Limb (tissue), 2 donors: Measurements from ENCODE around the gene BTD.

Experiments
- DNase-seq, 2 donors: peaks; one replicate each; pipeline ENCODE4 v3.0.0-alpha.2; 2016; ENCODE audit errors: extremely low spot score in 2 of 2

Gene BTD

GRCh38 chr3:15636028-15636709 lies 34.6 kb downstream of the BTD start:
- no peak for DNase-seq

- no peak for DNase-seq
Observed at GRCh38 chr3:15637131-15637951, 35.8 kb downstream of the BTD start.

- DNase-seq = no peak
Observed at GRCh38 chr3:15638193-15638890, 36.8 kb downstream of the BTD start.

GRCh38 chr3:15638891-15639262 lies 37.3 kb downstream of the BTD start:
- no peak for DNase-seq

GRCh38 chr3:15645246-15645645 lies 43.7 kb downstream of the BTD start:
- DNase-seq = no peak

GRCh38 chr3:15645740-15646501 lies 44.4 kb downstream of the BTD start:
- DNase-seq = peak; percentile 73 to 74

- DNase-seq = peak in 1 of 2 donors; percentile 56
Observed at GRCh38 chr3:15646851-15647511, 45.4 kb downstream of the BTD start.

GRCh38 chr3:15647611-15648167 lies 46.1 kb downstream of the BTD start:
- peak in 1 of 2 donors; percentile 42 for DNase-seq

GRCh38 chr3:15649341-15649740 lies 47.8 kb downstream of the BTD start:
- no peak for DNase-seq

- no peak for DNase-seq
Observed at GRCh38 chr3:15649858-15650257, 48.3 kb downstream of the BTD start.

- no peak for DNase-seq
Observed at GRCh38 chr3:15651396-15651795, 49.9 kb downstream of the BTD start.

GRCh38 chr3:15653321-15653720 lies 51.8 kb downstream of the BTD start:
- DNase-seq = no peak

- no peak for DNase-seq
Observed at GRCh38 chr3:15654127-15654526, 52.6 kb downstream of the BTD start.

- DNase-seq = no peak
Observed at GRCh38 chr3:15654891-15655290, 53.3 kb downstream of the BTD start.

GRCh38 chr3:15656342-15656741 lies 54.8 kb downstream of the BTD start:
- DNase-seq = no peak

- DNase-seq = no peak
Observed at GRCh38 chr3:15657016-15657415, 55.5 kb downstream of the BTD start.

- no peak for DNase-seq
Observed at GRCh38 chr3:15659254-15659975, 57.9 kb downstream of the BTD start.

GRCh38 chr3:15660055-15660935 lies 58.8 kb downstream of the BTD start:
- peak in 1 of 2 donors; percentile 23 for DNase-seq

GRCh38 chr3:15664144-15664543 lies 62.6 kb downstream of the BTD start:
- DNase-seq = no peak
